ENCODE data around the gene AFDN. TPM values are rescaled to one million over a fixed set of nuclear protein-coding genes. Genes with fewer than 3 reads are reported as not detected.

AFDN gene
- total RNA-seq, 4 donors from 2014 or later: 148 to 371 (median 204) TPM

GRCh38 chr6:167866642-167867041 is 39.9 kb downstream of the AFDN start:
- in situ Hi-C loops (cut with MboI; ENCODE audit: low pct_ligation_motif_present in 1 of 4, low pct_unique_long_range_greater_than_20kb in 1 of 4, low sequenced_read_pairs in 3 of 4): no loop called here
- no peak for DNase-seq
- Histone ChIP-seq H3K9me3 (no peaks in the 10 kb centered on the region), H3K27me3 (no peaks in the 10 kb centered on the region), H3K27ac (no peak overlapping the region), H3K36me3 (peaks cover 0 to 5% (median 0%) of the 10 kb centered on the region in 4 donors), H3K4me3 (no peak overlapping the region), H3K4me1 (peaks cover 0 to 1% (median 0%) of the 10 kb centered on the region in 4 donors)
- TF ChIP-seq POLR2A (IDR thresholded peaks at IDR 0.05): no peak
- TF ChIP-seq EP300 (IDR thresholded peaks at IDR 0.05; ENCODE audit: low read depth): no peak
- no peak for TF ChIP-seq CTCF (IDR thresholded peaks at IDR 0.05)
- no peak for TF ChIP-seq POLR2AphosphoS5 (IDR thresholded peaks at IDR 0.05)
- 80 to 85% methylated on average over 5 to 8 of the region's 8 CpGs for WGBS, 2 donors (ENCODE audit: low coverage in 1 of 2)
- intact Hi-C loops (cut with DNase I; ENCODE audit: low total_unique reads): no loop called here

- Histone ChIP-seq H3K27me3 (no peaks in the 10 kb centered on the region), H3K27ac (no peak overlapping the region), H3K36me3 (peaks cover 0 to 12% (median 3%) of the 10 kb centered on the region in 4 donors), H3K4me1 (no peaks in the 10 kb centered on the region), H3K9me3 (no peaks in the 10 kb centered on the region), H3K4me3 (no peak overlapping the region)
- WGBS, 2 donors (ENCODE audit: low coverage in 1 of 2): 47 to 51% methylated on average over 3 of the region's 3 CpGs
- in situ Hi-C loops (cut with MboI; ENCODE audit: low pct_ligation_motif_present in 1 of 4, low pct_unique_long_range_greater_than_20kb in 1 of 4, low sequenced_read_pairs in 3 of 4): no loop called here
- DNase-seq: peak; percentile 58
- TF ChIP-seq POLR2A (IDR thresholded peaks at IDR 0.05) (no peak), EP300 (IDR thresholded peaks at IDR 0.05; ENCODE audit: low read depth) (no peak), POLR2AphosphoS5 (IDR thresholded peaks at IDR 0.05) (no peak), CTCF (IDR thresholded peaks at IDR 0.05) (no peak)
- intact Hi-C loops (cut with DNase I; ENCODE audit: low total_unique reads): no loop called here
Observed at GRCh38 chr6:167870321-167870720, 43.6 kb downstream of the AFDN start.

- Histone ChIP-seq H3K27me3 (no peaks in the 10 kb centered on the region), H3K9me3 (no peaks in the 10 kb centered on the region), H3K36me3 (peaks cover 0 to 25% (median 7%) of the 10 kb centered on the region in 4 donors), H3K27ac (no peak overlapping the region), H3K4me3 (no peak overlapping the region), H3K4me1 (no peaks in the 10 kb centered on the region)
- intact Hi-C loops (cut with DNase I; ENCODE audit: low total_unique reads): no loop called here
- 92 to 94% methylated on average over 2 of the region's 2 CpGs for WGBS, 2 donors (ENCODE audit: low coverage in 1 of 2)
- in situ Hi-C loops (cut with MboI; ENCODE audit: low pct_ligation_motif_present in 1 of 4, low pct_unique_long_range_greater_than_20kb in 1 of 4, low sequenced_read_pairs in 3 of 4): no loop called here
- DNase-seq: no peak
- TF ChIP-seq CTCF (IDR thresholded peaks at IDR 0.05) (no peak), POLR2AphosphoS5 (IDR thresholded peaks at IDR 0.05) (no peak), POLR2A (IDR thresholded peaks at IDR 0.05) (no peak), EP300 (IDR thresholded peaks at IDR 0.05; ENCODE audit: low read depth) (no peak)
Observed at GRCh38 chr6:167872538-167873210, 46.0 kb downstream of the AFDN start.

- H3K27ac ChIP-seq: no peak overlapping the region
- H3K4me3 ChIP-seq: no peak overlapping the region
- no peak for DNase-seq
- H3K36me3 ChIP-seq: peaks cover 0 to 32% (median 5%) of the 10 kb centered on the region in 4 donors
- H3K9me3 ChIP-seq: no peaks in the 10 kb centered on the region
- H3K4me1 ChIP-seq: no peaks in the 10 kb centered on the region
- TF ChIP-seq CTCF (IDR thresholded peaks at IDR 0.05) (no peak), EP300 (IDR thresholded peaks at IDR 0.05; ENCODE audit: low read depth) (no peak), POLR2A (IDR thresholded peaks at IDR 0.05) (no peak), POLR2AphosphoS5 (IDR thresholded peaks at IDR 0.05) (no peak)
- no peaks in the 10 kb centered on the region for H3K27me3 ChIP-seq
- WGBS, 2 donors (ENCODE audit: low coverage in 1 of 2): 88 to 100% methylated on average over 4 to 9 of the region's 9 CpGs
- in situ Hi-C loops (cut with MboI; ENCODE audit: low pct_ligation_motif_present in 1 of 4, low pct_unique_long_range_greater_than_20kb in 1 of 4, low sequenced_read_pairs in 3 of 4): no loop called here
- intact Hi-C loops (cut with DNase I; ENCODE audit: low total_unique reads): no loop called here
Observed at GRCh38 chr6:167877994-167878779, 51.5 kb downstream of the AFDN start.
